GM12864 (cell line): ENCODE data around the gene DAPK1.
A peak's percentile ranks its signal among the peaks of the same experiment; 100 is the strongest.

ENCODE experiments used
- DNase-seq: peaks from one replicate; pipeline ENCODE4 v3.0.0-alpha.2; 2011; ENCODE audit warnings: low read depth
- H3K4me3 ChIP-seq: 2 replicates; pipeline ENCODE4 v1.5.1; 2011; ENCODE audit warnings: mild to moderate bottlenecking, low read depth, low read length, control low read depth
- TF ChIP-seq, protein P1 (sequence below): IDR thresholded peaks from 2 replicates; pipeline ENCODE4 v1.5.1; 2011; ENCODE audit warnings: low read depth, mild to moderate bottlenecking, moderate library complexity, low read length, control low read depth, inconsistent platforms; ENCODE audit errors: missing control alignments

The DAPK1 gene

DNA sequence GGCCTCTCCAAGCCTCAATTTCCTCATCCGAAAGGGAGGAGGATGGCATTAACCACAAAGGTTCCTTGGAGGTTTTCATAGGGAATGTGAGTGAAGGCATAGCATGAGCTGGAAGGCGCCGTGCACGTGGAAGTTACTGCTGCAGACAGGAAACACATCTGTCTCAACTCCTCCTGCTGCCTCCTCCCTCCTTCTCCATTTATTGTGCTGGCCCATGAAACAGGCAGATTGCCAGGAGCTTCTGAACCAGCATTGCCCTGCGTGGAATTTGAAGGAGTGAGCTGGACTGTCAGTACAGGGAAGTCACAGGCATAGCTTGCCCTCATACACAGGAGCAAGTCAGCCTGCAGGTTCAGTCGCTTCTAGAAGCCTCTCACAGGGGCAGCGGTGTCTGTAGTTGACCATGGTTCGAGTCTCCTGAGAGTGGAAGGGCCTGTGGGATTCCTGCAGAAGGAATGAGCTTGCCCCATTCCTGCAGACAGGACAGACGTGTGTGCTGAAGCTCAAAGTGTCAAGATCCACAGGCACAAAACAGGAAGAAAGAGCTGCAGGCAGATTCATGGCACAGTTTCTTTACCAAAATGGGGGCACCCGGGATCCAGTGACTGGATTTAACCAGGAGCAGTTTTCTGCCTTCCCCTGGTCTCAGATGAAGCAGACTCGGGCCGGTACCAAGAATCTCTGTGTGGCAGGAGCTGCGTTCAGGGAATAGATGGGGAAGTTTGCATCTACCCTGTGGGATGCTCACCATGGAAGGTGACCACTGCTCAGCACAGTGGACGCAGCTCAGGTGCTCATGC lies 179.5 kb downstream of the DAPK1 start:
- DNase-seq = no peak
- H3K4me3 ChIP-seq = no peak overlapping the region
- TF ChIP-seq, protein P1, sequence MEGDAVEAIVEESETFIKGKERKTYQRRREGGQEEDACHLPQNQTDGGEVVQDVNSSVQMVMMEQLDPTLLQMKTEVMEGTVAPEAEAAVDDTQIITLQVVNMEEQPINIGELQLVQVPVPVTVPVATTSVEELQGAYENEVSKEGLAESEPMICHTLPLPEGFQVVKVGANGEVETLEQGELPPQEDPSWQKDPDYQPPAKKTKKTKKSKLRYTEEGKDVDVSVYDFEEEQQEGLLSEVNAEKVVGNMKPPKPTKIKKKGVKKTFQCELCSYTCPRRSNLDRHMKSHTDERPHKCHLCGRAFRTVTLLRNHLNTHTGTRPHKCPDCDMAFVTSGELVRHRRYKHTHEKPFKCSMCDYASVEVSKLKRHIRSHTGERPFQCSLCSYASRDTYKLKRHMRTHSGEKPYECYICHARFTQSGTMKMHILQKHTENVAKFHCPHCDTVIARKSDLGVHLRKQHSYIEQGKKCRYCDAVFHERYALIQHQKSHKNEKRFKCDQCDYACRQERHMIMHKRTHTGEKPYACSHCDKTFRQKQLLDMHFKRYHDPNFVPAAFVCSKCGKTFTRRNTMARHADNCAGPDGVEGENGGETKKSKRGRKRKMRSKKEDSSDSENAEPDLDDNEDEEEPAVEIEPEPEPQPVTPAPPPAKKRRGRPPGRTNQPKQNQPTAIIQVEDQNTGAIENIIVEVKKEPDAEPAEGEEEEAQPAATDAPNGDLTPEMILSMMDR = no peak

DNA sequence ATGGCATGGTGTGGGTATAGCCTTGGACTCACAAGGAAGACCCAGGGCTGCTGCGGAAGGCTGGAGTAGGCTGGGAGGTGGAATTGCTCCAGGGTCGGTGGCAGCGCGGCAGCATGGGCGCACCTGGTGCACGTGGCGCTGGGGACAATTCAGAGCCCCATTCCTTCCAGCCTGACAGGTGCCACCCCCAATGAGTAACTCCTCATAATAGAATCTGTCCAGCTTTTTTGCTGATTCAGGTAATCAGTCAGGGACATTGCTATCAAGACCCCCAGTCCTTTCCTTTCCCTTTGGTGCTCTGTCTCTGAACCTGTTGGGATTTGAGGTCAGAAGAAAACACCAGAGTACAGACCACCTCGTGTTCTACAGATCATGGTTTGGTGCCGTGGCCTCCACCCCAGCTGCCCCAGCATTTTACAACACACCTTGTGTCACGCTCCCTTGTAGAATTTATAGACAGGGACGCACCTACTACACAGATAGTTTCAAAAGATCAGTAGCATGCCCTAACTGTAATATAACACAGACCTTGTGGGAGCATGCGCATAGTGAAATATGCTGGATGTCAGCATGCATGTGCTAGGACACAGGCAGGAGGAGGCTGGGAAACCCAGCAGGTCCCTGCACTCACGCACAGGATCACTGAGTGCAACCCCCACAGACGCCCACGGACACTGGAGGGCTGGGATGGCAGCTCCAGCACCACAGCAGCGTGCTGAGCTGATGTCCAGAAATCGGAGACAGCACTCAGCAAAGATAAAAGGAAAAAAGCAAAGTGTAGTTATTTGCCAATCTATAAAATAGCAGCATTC lies 180.3 kb downstream of the DAPK1 start:
- no peak for DNase-seq
- no peak overlapping the region for H3K4me3 ChIP-seq
- TF ChIP-seq, protein P1 = no peak

DNA sequence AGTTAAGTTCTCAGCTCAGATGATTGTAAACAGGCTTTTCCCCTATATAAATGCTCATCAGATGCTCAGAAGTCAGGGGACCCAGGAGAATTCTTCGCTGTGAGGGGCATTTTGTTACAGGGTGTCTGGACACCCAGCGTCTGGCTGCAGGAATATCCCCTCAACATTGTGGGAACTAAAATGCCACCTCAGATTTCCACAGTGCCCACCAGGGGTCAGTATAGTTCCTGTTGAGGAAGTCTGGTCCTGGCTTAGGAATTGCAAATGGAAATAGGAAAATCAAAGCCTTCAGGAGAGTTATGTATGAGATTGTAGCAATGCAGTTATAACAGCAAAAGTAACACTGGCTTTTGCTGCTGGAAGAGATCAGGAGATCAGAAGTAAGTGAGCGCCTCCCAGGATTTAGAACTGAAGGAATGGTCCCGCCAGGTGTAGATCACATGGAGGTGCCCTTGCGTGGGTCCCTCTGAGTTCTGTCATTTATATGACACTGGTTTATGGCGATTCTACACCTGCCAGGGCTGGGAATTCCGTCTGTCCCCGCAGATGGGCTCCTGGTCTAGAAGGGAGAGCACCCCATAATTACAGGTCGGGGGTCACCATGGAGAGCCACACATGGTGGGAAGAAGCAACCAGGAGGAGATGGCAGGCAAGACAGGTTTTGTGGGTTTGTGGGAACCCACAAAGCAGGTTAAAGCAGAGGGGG lies 181.1 kb downstream of the DAPK1 start:
- TF ChIP-seq, protein P1 = peak; percentile 74
- DNase-seq = no peak
- H3K4me3 ChIP-seq = no peak overlapping the region

DNA sequence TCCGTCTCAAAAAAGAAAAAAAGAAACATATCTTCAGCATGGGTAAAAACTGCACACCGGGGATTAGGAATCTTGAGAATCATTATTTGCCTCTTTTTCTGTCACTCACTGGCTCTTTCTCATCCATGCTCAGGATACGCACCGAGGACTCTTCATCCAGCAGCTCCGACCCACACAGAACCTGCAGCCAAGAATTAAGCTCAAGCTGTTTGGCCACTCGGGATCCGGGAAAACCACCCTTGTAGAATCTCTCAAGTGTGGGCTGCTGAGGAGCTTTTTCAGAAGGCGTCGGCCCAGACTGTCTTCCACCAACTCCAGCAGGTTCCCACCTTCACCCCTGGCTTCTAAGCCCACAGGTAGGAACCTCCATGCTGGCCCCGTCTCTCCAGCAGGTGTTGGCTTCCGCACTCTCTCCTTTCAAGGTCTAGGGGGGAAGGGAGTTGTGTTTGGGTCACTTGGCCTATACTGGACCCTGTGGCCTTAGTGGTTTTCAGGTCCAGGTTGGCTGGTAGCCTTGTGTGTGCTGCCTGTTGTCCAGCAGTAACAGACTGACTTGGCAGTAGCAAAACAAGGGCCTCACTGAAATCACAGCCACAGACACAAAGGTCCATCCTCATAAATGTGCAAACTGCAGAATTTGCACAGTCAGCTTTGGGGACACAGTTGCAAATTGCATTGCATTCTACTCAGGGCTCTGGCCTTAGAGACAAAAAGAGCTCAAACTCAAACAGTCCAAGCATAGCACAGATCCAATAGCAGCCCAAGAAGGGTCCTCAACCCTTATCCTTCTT lies 183.8 kb downstream of the DAPK1 start:
- TF ChIP-seq, protein P1 = no peak

DNA sequence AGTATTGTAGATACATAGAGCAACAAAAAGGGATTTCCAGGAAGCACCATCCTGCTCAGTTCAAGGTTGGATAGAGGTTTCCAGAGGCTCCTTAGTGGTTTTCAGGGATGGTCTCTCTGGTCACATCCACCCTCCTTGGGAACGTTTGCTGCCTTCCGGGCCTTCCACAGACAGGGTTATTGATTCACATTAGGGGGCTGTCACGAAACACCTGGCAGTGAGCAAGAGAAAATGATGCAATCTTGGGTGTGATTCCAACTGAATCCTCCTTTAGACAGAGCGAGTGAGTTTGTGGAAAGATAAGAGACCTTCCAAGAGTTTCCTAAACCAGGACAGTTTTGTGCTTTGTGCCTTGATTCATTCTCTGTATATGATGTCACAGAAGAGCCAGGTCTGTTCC lies 184.4 kb downstream of the DAPK1 start:
- no peak for DNase-seq
- no peak overlapping the region for H3K4me3 ChIP-seq
- TF ChIP-seq, protein P1 = no peak

More for the DNA sequence above, 183.8 kb downstream of the DAPK1 start:
- DNase-seq = no peak
- H3K4me3 ChIP-seq = no peak overlapping the region

DNA sequence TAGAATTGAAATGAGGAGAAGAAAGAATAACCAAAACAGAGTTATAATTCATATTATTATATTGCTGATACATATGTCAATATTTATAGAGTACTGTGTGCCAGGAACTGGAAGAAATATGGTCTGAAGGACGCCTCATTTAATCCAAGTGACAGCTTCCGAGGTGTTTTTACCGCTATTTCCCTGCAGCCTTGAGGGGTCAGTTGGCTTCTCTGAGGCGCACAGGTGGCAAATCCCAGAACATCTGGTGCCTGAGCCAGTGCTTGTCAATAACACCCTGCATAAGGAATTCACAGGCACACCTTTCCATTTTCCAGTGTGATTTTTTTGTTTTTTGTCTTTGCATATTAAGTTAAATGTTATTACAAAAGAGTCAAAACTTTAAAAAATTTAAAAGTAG lies 185.0 kb downstream of the DAPK1 start:
- TF ChIP-seq, protein P1 = no peak
- no peak for DNase-seq

More for the DNA sequence above, 185.0 kb downstream of the DAPK1 start:
- no peak overlapping the region for H3K4me3 ChIP-seq
